SK-N-SH (cell line): Measurements from ENCODE around the gene SPEM1. TPM values are rescaled to one million over a fixed set of nuclear protein-coding genes. Genes with fewer than 3 reads are reported as not detected.

Experiments
- CTCF ChIA-PET: fragments of 300-600, 350-600 bp; formaldehyde crosslinking; extraction: SDS; loops from one replicate; lab custom pipeline; 2021; lab: Yijun Ruan, JAX
- POLR2A ChIA-PET: fragments of 350-600 bp; sonication (Branson Sonifier 250); formaldehyde crosslinking; extraction: SDS; loops from one replicate; lab custom pipeline; 2020; ENCODE audit warnings: antibody characterized with exemption, inconsistent platforms; lab: Yijun Ruan, JAX
- DNase-seq: peaks from one replicate; pipeline ENCODE4 v3.0.0; 2012
- H2AFZ ChIP-seq: fragments of 200-600 bp; sonication (generic); 2 replicates; pipeline ENCODE4 v1.8.1; 2016; ENCODE audit warnings: antibody characterized with exemption, mild to moderate bottlenecking, low read depth
- H3F3A ChIP-seq: fragments of 200-600 bp; sonication (generic); replicated peaks from 2 replicates; pipeline ENCODE3; 2016; ENCODE audit warnings: antibody characterized with exemption, mild to moderate bottlenecking; ENCODE audit not compliant: insufficient read depth
- H3K27ac ChIP-seq, 2 experiments: fragments of 200-500 bp in 1 of 2; fragments of 200-600 bp in 1 of 2; sonication (Bioruptor generic) in 1 of 2; sonication (generic), shearing (Covaris generic) in 1 of 2; 2 replicates each; pipeline versions ENCODE4 v1.5.1 to v1.6.1; 2014 to 2016; ENCODE audit warnings: low read depth in 2 of 2, inconsistent platforms in 1 of 2, low read length in 1 of 2, mild to moderate bottlenecking in 1 of 2, mixed read lengths in 1 of 2
- H3K27me3 ChIP-seq: fragments of 200-600 bp; sonication (generic), shearing (Covaris generic); 2 replicates; pipeline ENCODE4 v1.6.1; 2016; ENCODE audit warnings: mixed run types; ENCODE audit not compliant: insufficient read depth
- H3K36me3 ChIP-seq, 2 experiments: fragments of 200-500 bp in 1 of 2; fragments of 200-600 bp in 1 of 2; sonication (Bioruptor generic) in 1 of 2; sonication (generic) in 1 of 2; replicated peaks in 1 of 2; 2 replicates each; pipeline versions ENCODE3 to v1.5.1; 2014 to 2016; ENCODE audit warnings: low read length in 1 of 2, mild to moderate bottlenecking in 1 of 2; ENCODE audit not compliant: insufficient read depth in 2 of 2, control insufficient read depth in 1 of 2
- H3K4me1 ChIP-seq, 2 experiments: fragments of 200-500 bp in 1 of 2; fragments of 200-600 bp in 1 of 2; sonication (Bioruptor generic) in 1 of 2; sonication (generic), shearing (Covaris generic) in 1 of 2; 2 replicates each; pipeline versions ENCODE4 v1.5.1 to v1.6.1; 2014 to 2016; ENCODE audit warnings: low read depth in 1 of 2, low read length in 1 of 2, mixed run types in 1 of 2; ENCODE audit not compliant: insufficient read depth in 2 of 2, control insufficient read depth in 1 of 2
- H3K4me2 ChIP-seq: fragments of 200-600 bp; sonication (generic), shearing (Covaris generic); 2 replicates; pipeline ENCODE4 v1.6.1; 2017; ENCODE audit warnings: mixed run types
- H3K4me3 ChIP-seq, 2 experiments: fragments of 200-500 bp in 1 of 2; fragments of 200-600 bp in 1 of 2; sonication (Bioruptor generic) in 1 of 2; sonication (generic), shearing (Covaris generic) in 1 of 2; 2 replicates each; pipeline versions ENCODE4 v1.5.1 to v1.8.1; 2014 to 2016; ENCODE audit warnings: low read depth in 2 of 2, inconsistent platforms in 1 of 2, low read length in 1 of 2, mild to moderate bottlenecking in 1 of 2, mixed read lengths in 1 of 2, moderate library complexity in 1 of 2
- H3K79me2 ChIP-seq: fragments of 200-600 bp; sonication (generic); 2 replicates; pipeline ENCODE4 v1.8.1; 2017; ENCODE audit warnings: mild to moderate bottlenecking; ENCODE audit not compliant: insufficient read depth
- H3K9ac ChIP-seq: fragments of 200-600 bp; sonication (generic); 2 replicates; pipeline ENCODE4 v1.6.1; 2017; ENCODE audit warnings: mixed run types
- H3K9me2 ChIP-seq: fragments of 200-600 bp; sonication (generic); 2 replicates; pipeline ENCODE4 v1.6.1; 2017; ENCODE audit warnings: mixed run types
- H3K9me3 ChIP-seq: fragments of 200-600 bp; sonication (generic); 2 replicates; pipeline ENCODE4 v1.6.1; 2017; ENCODE audit warnings: mixed run types, mild to moderate bottlenecking, moderate library complexity
- H4K20me1 ChIP-seq: fragments of 200-600 bp; sonication (generic); 2 replicates; pipeline ENCODE4 v1.6.1; 2017; ENCODE audit warnings: mild to moderate bottlenecking, mixed run types; ENCODE audit not compliant: insufficient read depth
- CHD2 ChIP-seq: fragments of 150-350 bp; IDR thresholded peaks from 2 replicates; pipeline ENCODE4 v1.6.1; 2018; ENCODE audit warnings: low read length; ENCODE audit not compliant: partially characterized antibody
- ELF1 ChIP-seq: IDR thresholded peaks from 2 replicates; pipeline ENCODE4 v1.4.0; 2012
- EP300 ChIP-seq, 2 experiments: IDR thresholded peaks; 2 replicates each; pipeline versions ENCODE4 v1.4.0 to v1.6.1; 2012; ENCODE audit warnings: borderline replicate concordance in 1 of 2, low read depth in 1 of 2, low read length in 1 of 2
- EZH2phosphoT487 ChIP-seq: fragments of 200-600 bp; sonication (generic); IDR thresholded peaks from 2 replicates; pipeline ENCODE4 v1.6.1; 2017; ENCODE audit warnings: low read depth, mixed run types, mild to moderate bottlenecking, antibody characterized with exemption, moderate library complexity, borderline replicate concordance
- FOSL2 ChIP-seq: IDR thresholded peaks from 2 replicates; pipeline ENCODE4 v1.4.0; 2012; ENCODE audit warnings: low read depth, mild to moderate bottlenecking, moderate library complexity, borderline replicate concordance
- FOXJ3 ChIP-seq: sonication (generic); formaldehyde crosslinking; IDR thresholded peaks from 2 replicates; pipeline ENCODE4 v1.5.1; 2020; ENCODE audit warnings: mild to moderate bottlenecking, missing genetic modification reagents
- GATA2 ChIP-seq: sonication (generic); formaldehyde crosslinking; IDR thresholded peaks from 2 replicates; pipeline ENCODE4 v1.5.0; 2020; ENCODE audit warnings: mild to moderate bottlenecking, missing genetic modification reagents
- JUND ChIP-seq: IDR thresholded peaks from 2 replicates; pipeline ENCODE4 v1.4.0; 2012
- MEF2A ChIP-seq: IDR thresholded peaks from 2 replicates; pipeline ENCODE4 v1.4.0; 2012; ENCODE audit warnings: low read depth, borderline replicate concordance
- NRF1 ChIP-seq: IDR thresholded peaks from 2 replicates; pipeline ENCODE4 v1.6.1; 2012; ENCODE audit warnings: low read depth, mild to moderate bottlenecking, low read length
- POLR2AphosphoS5 ChIP-seq: IDR thresholded peaks from 2 replicates; pipeline ENCODE4 v1.6.1; 2012; ENCODE audit warnings: low read depth, low read length
- RAD21 ChIP-seq: IDR thresholded peaks from 2 replicates; pipeline ENCODE4 v1.6.1; 2012; ENCODE audit warnings: mild to moderate bottlenecking, low read length
- RFX5 ChIP-seq: IDR thresholded peaks from 2 replicates; pipeline ENCODE4 v1.6.1; 2012; ENCODE audit warnings: mild to moderate bottlenecking, improper control_type of control experiment, low read length
- SIN3A ChIP-seq: IDR thresholded peaks from 2 replicates; pipeline ENCODE4 v1.6.1; 2012; ENCODE audit warnings: low read depth, mild to moderate bottlenecking, low read length, moderate library complexity, borderline replicate concordance
- SMC3 ChIP-seq: IDR thresholded peaks from 2 replicates; pipeline ENCODE4 v1.6.1; 2012; ENCODE audit warnings: low read depth, low read length, improper control_type of control experiment
- TAF1 ChIP-seq: IDR thresholded peaks from 2 replicates; pipeline ENCODE4 v1.6.1; 2012; ENCODE audit warnings: low read depth, mild to moderate bottlenecking, low read length, moderate library complexity, borderline replicate concordance
- TEAD4 ChIP-seq: IDR thresholded peaks from 2 replicates; pipeline ENCODE4 v1.4.0; 2012; ENCODE audit warnings: mild to moderate bottlenecking, borderline replicate concordance; ENCODE audit not compliant: insufficient read depth
- USF2 ChIP-seq: fragments of 150-350 bp; IDR thresholded peaks from 2 replicates; pipeline ENCODE4 v1.6.1; 2017; ENCODE audit warnings: antibody characterized with exemption, low read length, low read depth, borderline replicate concordance
- WGBS: methylation state at CpG from one replicate; pipeline ENCODE4 v1.1.6; 2017; ENCODE audit warnings: low lambda C conversion rate; 5-methylcytosine and 5-hydroxymethylcytosine counted together
- polyA plus RNA-seq, 3 experiments: library from polyadenylated mRNA; depleted of rRNA; stranded (reverse); fragments of >200 nt; gene quantifications; 2 replicates each; pipeline ENCODE4 v1.2.3, GENCODE V29; 2012
- TF ChIP-seq, protein P1 (sequence below): IDR thresholded peaks from 2 replicates; pipeline ENCODE4 v1.4.0; 2012; ENCODE audit warnings: low read depth
- TF ChIP-seq, protein P2 (sequence below): IDR thresholded peaks from 2 replicates; pipeline ENCODE4; 2012

Gene SPEM1
- polyA plus RNA-seq, 1 of the 3 experiments (the other 2 are of a cell fraction): not detected

DNA sequence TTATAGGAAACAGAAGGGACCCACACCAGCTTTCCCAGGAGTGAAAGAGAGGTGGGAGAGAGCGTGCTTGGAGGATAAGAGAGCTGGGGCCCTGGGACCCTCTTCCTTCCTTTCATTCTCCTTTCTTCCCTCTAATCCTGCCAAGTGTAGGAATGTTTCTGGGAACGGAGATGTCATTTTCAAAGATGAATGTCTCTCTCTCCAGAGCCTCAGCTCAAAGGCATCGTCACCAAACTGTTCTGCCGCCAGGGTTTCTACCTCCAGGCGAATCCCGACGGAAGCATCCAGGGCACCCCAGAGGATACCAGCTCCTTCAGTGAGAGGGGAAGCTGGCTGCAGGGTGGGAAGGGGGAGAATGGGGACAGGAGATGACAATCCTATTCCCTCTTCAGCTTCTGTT is 21.1 kb downstream of the SPEM1 start:
- H2AFZ ChIP-seq: no peak overlapping the region
- H3F3A ChIP-seq: peaks cover 18% of the 10 kb centered on the region
- peak overlapping the region in 1 of 2 experiments; percentile 67; a peak in 1 of 4 replicates for H3K4me3 ChIP-seq
- no peak for DNase-seq
- H4K20me1 ChIP-seq: no peaks in the 10 kb centered on the region
- ChIA-PET CTCF (interaction anchor here (0.7 to 1.6 kb wide), 6 partner anchors 12 to 119 kb away, joined by 3 to 11 read pairs (median 4); no protein-coding TSS in a partner anchor), POLR2A (interaction anchor here (0.7 to 3.3 kb wide), 9 partner anchors 9 to 766 kb away, joined by 3 to 19 read pairs (median 4); partner anchors contain the start of genes NEURL4, POLR2A, TMEM256 and ZBTB4)
- H3K36me3 ChIP-seq: peaks cover 0 to 4% of the 10 kb centered on the region in 2 experiments
- no peaks in the 10 kb centered on the region for H3K27me3 ChIP-seq
- H3K27ac ChIP-seq: peak overlapping the region in 1 of 2 experiments; percentile 97; a peak in 2 of 4 replicates
- H3K4me2 ChIP-seq: peak overlapping the region; percentile 95; the same call in 1 of the 2 replicates
- no peaks in the 10 kb centered on the region for H3K9me3 ChIP-seq
- 0 out of 2 replicates have a peak, but pooled peaks cover 4% of the 10 kb centered on the region for H3K79me2 ChIP-seq
- TF ChIP-seq USF2 (no peak), JUND (0 out of 2 replicates have a peak, but pooled peaks have one; percentile 1), POLR2AphosphoS5 (no peak), SMC3 (no peak), FOSL2 (no peak), RFX5 (no peak)
- TF ChIP-seq, protein P1, sequence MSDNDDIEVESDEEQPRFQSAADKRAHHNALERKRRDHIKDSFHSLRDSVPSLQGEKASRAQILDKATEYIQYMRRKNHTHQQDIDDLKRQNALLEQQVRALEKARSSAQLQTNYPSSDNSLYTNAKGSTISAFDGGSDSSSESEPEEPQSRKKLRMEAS: 0 out of 2 replicates have a peak, but pooled peaks have one; percentile 4
- no peak overlapping the region for H3K9ac ChIP-seq
- H3K9me2 ChIP-seq: no peaks in the 10 kb centered on the region
- peaks cover 7 to 28% of the 10 kb centered on the region in 2 experiments; a peak in 2 of 4 replicates for H3K4me1 ChIP-seq
- 83% methylated on average over 7 of the region's 7 CpGs for WGBS

GRCh38 chr17:7442142-7442541 is 22.0 kb downstream of the SPEM1 start:
- Histone ChIP-seq H3K9ac (no peak overlapping the region), H3K36me3 (peaks cover 0 to 4% of the 10 kb centered on the region in 2 experiments), H3K4me3 (no peak overlapping the region), H3K9me2 (no peaks in the 10 kb centered on the region), H3K9me3 (no peaks in the 10 kb centered on the region), H3K4me1 (peaks cover 7 to 23% of the 10 kb centered on the region in 2 experiments; a peak in 2 of 4 replicates), H2AFZ (no peak overlapping the region), H3K27ac (no peak overlapping the region), H3F3A (peaks cover 18% of the 10 kb centered on the region), H3K27me3 (no peaks in the 10 kb centered on the region), H3K4me2 (no peak overlapping the region), H4K20me1 (no peaks in the 10 kb centered on the region), H3K79me2 (no peaks in the 10 kb centered on the region)
- POLR2A ChIA-PET: interaction anchor here (0.5 to 3.3 kb wide), 3 partner anchors 38 to 96 kb away, joined by 3 to 19 read pairs (median 13); partner anchors contain the start of genes POLR2A and TMEM256
- DNase-seq: no peak
- WGBS: 89% methylated on average over 2 of the region's 2 CpGs
- TF ChIP-seq MEF2A (no peak), FOXJ3 (no peak), ELF1 (no peak), NRF1 (no peak), EZH2phosphoT487 (no peak), SIN3A (no peak), CHD2 (no peak), RAD21 (no peak), USF2 (no peak), RFX5 (no peak), TEAD4 (no peak), GATA2 (no peak), TAF1 (no peak), EP300 (IDR thresholded peaks at IDR 0.05; ENCODE audit: borderline replicate concordance in 1 of 2, low read depth in 1 of 2, low read length in 1 of 2) (no peak), JUND (no peak)
- TF ChIP-seq, protein P2, sequence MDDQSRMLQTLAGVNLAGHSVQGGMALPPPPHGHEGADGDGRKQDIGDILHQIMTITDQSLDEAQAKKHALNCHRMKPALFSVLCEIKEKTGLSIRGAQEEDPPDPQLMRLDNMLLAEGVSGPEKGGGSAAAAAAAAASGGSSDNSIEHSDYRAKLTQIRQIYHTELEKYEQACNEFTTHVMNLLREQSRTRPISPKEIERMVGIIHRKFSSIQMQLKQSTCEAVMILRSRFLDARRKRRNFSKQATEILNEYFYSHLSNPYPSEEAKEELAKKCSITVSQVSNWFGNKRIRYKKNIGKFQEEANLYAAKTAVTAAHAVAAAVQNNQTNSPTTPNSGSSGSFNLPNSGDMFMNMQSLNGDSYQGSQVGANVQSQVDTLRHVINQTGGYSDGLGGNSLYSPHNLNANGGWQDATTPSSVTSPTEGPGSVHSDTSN: no peak
- CTCF ChIA-PET: interaction anchor here (1.1 to 1.4 kb wide), 2 partner anchors 11 to 87 kb away, joined by 3 to 11 read pairs; no protein-coding TSS in a partner anchor
